RWPE1 (cell line): ENCODE data around the gene PEMT.

Source experiments
- CTCF ChIA-PET: fragments of 350-600 bp; sonication (Branson Sonifier 250); formaldehyde crosslinking; extraction: SDS; loops from one replicate; lab custom pipeline; 2021; lab: Yijun Ruan, JAX
- POLR2A ChIA-PET: fragments of 400-600 bp; formaldehyde crosslinking; extraction: SDS; loops from one replicate; lab custom pipeline; 2020; ENCODE audit warnings: antibody characterized with exemption; ENCODE audit not compliant: low non-redundant PET; lab: Yijun Ruan, JAX
- DNase-seq: peaks from one replicate; pipeline ENCODE4 v3.0.0; 2012; ENCODE audit warnings: low spot score
- H3K27ac ChIP-seq: fragments of 450-650 bp; 2 replicates; pipeline ENCODE4 v1.5.1; 2017
- CTCF ChIP-seq: fragments of 450-650 bp; conservative IDR thresholded peaks from 2 replicates; pipeline ENCODE4 v1.5.1; 2017; ENCODE audit warnings: low read depth, mild to moderate bottlenecking

The PEMT gene

DNA sequence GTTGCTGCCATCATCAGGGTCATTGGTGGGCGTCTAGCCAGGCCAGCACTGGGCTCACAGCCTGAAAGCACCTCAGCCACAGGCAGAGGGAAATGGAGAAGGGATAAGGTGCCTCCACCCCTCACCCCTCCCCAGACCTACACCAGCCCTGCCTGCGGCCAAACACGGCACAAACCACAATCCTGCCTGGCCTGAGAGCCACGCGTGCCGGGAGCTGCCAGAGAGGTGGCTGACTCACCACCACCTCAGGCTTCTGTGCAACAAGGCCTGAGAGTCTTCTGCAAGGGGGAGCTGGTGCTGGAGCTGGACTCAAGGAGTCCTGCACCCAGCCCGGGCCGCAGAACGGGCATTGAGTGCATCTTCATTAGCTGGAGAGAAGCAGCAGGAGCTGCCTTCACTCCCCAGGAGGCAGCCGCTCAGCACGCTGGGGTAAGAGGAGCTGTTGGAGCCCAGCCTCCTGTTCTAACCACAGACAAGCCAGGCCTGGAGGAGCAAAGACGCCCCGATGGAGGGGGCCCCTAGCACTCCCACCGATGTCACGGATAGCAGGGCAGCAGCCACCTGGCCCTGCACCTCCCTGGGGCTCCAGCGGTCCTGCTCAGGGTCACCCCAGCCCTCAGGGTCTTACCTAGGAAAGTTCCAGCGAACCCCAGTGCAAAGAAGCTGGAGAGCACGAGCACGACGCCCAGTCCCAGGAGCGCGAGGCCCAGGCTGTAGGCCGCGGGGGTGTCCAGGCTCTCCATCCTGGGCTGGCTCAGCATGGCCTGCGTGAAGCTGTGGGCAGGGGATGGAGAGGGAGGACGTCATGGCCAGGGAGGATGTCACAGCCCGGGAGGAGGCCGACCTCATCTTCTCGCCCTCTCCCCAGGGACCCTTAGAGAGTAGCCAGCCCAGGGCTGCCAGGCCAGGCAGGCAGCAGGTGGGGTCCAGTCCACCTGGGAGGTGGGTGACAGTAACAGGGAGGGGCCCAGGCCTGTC, 79.3 kb downstream of the PEMT start:
- CTCF ChIA-PET: interaction anchor here (0.5 to 1.5 kb wide), 5 partner anchors 15 to 599 kb away, joined by 3 to 8 read pairs (median 5); no protein-coding TSS in a partner anchor
- H3K27ac ChIP-seq: peak overlapping the region; percentile 61
- DNase-seq: peak; percentile 87
- POLR2A ChIA-PET: no interaction called here
- TF ChIP-seq CTCF: no peak

DNA sequence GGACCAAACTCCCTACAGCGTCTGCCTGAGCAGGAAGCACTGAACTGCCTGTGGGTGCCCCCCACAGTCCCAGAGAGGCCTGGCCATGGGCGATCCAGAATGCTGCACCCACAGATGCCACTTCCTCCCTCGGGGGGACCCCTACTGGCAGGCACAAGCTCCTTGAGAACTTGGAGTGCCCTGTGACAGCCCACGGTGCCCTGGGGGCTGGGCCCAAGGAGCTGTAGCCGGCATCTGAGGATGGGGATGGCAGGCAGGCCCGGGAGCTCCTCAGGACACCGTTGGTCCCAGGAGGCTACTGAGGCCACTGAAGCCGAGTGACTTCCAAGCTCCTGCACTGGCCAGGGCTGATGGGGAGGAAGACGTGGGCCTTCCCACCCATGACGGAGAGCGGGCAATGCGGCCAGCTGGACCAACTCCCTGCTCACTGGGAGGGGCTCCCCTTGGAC, 80.2 kb downstream of the PEMT start:
- H3K27ac ChIP-seq: peak overlapping the region; percentile 61
- TF ChIP-seq CTCF: no peak
- ChIA-PET POLR2A (no interaction called here), CTCF (interaction anchor here (0.7 to 1.5 kb wide), 2 partner anchors 14 to 81 kb away, joined by 7 to 8 read pairs; no protein-coding TSS in a partner anchor)
- no peak for DNase-seq

GRCh38 chr17:17510456-17511292, 80.8 kb downstream of the PEMT start:
- ChIA-PET POLR2A (no interaction called here), CTCF (interaction anchor here (0.7 to 0.9 kb wide), 2 partner anchors 14 to 81 kb away, joined by 3 to 7 read pairs; no protein-coding TSS in a partner anchor)
- peak overlapping the region; percentile 61; the same call in 1 of the 2 replicates for H3K27ac ChIP-seq
- no peak for DNase-seq
- no peak for TF ChIP-seq CTCF

- H3K27ac ChIP-seq: peak overlapping the region; percentile 1; the same call in 1 of the 2 replicates
- no peak for DNase-seq
- no peak for TF ChIP-seq CTCF
- ChIA-PET POLR2A (no interaction called here), CTCF (interaction anchor here (0.5 to 0.9 kb wide), 2 partner anchors 13 to 132 kb away, joined by 3 read pairs; no protein-coding TSS in a partner anchor)
Observed at GRCh38 chr17:17509601-17510425, 81.7 kb downstream of the PEMT start.

DNA sequence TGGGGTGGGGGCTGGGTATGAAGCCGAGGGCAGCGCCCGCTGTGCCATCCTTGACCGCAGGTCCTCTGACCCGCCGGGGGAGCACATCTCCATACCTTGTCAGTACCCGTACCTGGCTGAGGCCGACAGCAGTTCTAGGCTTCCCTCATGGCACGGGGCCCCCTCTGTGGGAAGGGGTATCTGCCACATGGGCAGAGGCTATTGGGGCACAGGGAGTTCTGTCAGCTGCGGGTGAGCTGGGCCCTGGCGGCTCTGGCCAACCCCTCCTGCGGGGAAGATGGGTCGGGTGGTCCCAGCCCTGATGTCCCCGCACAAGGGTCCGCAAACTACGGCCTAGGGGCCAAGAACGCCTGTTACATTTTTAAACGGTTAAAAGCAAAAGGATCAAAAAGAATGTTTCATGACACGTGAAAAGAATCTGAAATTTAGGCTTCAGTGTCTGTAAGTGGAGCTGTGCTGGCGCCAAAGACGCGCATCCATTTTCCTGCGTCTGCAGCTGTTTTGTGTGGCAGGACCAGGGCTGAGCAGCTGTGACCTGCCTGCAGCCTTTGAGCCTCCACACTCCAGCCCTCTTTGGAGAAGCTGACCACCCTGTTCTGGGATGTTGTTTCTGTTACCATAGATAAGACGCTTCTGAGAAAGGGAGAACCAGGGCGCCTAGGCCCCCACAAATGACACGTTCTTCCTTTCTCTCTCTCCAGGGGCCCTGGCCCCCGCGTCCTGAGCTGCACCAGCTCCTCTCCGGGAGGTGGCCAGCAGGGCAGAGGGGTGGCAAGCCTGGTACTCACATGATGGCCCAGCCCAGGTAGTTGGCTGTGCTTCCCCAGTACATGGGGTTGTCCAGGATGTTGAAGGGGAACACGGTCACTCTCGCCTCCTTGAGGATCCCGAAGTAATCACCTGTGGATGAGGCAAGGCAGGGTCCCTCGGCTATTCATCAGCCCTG, 82.6 kb downstream of the PEMT start:
- ChIA-PET CTCF (interaction anchor here (0.5 kb wide), 1 partner anchor 132 kb away, joined by 3 read pairs; no protein-coding TSS in a partner anchor), POLR2A (interaction anchor here (0.7 kb wide), 1 partner anchor 16 kb away, joined by 3 read pairs; no protein-coding TSS in a partner anchor)
- no peak overlapping the region for H3K27ac ChIP-seq
- DNase-seq: no peak
- TF ChIP-seq CTCF: no peak
